Coronary artery (tissue), 2 donors: ENCODE measurements around the gene UPB1.

Source experiments
- DNase-seq: peaks from one replicate; pipeline ENCODE4 v3.0.0-alpha.2; 2017; ENCODE audit warnings: low spot score
- H3K27ac ChIP-seq, 2 donors: fragments of 200-600 bp; sonication (generic); one replicate each; pipeline ENCODE4 v1.5.1; 2016 to 2019
- H3K4me3 ChIP-seq: fragments of 200-600 bp; sonication (generic); 2 replicates; pipeline ENCODE4 v1.5.1; 2016; ENCODE audit warnings: mild to moderate bottlenecking, moderate library complexity
- TF ChIP-seq, protein P1 (sequence below): fragments of 200-600 bp; sonication (generic); IDR thresholded peaks from one replicate; pipeline ENCODE4 v1.5.1; 2019; ENCODE audit warnings: antibody characterized with exemption

The UPB1 gene

DNA sequence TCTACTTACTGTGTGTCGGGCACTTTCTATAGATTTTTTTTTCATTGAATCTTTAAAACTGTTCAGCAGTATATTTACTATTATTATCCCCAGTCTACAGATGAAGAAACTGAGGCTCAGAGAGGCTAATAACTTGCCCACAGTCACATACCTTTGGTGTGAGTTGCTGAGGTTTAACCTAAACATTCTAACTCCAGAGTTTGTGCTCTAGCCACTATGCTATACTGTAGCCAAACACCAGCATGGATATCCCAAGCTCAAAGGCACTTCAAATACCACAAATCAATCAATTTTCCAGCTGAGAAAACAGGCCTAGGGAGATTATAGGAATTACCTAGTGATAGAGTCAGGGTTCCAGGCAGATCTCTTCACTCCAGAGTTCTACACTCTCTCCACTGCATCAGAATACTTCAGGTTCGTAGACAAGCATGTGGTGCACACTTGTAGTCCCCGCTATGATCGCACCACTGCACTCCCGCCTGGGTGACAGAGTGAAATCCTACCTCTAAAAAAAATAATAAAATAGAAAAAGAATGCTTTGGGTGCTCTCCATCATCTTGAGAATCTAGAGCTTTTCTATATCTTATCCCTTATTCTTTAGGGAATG is 20.4 kb upstream of the UPB1 start:
- no peak for DNase-seq
- H3K4me3 ChIP-seq = no peak overlapping the region
- peak overlapping the region; percentile 48 to 79 for H3K27ac ChIP-seq
- TF ChIP-seq, protein P1, sequence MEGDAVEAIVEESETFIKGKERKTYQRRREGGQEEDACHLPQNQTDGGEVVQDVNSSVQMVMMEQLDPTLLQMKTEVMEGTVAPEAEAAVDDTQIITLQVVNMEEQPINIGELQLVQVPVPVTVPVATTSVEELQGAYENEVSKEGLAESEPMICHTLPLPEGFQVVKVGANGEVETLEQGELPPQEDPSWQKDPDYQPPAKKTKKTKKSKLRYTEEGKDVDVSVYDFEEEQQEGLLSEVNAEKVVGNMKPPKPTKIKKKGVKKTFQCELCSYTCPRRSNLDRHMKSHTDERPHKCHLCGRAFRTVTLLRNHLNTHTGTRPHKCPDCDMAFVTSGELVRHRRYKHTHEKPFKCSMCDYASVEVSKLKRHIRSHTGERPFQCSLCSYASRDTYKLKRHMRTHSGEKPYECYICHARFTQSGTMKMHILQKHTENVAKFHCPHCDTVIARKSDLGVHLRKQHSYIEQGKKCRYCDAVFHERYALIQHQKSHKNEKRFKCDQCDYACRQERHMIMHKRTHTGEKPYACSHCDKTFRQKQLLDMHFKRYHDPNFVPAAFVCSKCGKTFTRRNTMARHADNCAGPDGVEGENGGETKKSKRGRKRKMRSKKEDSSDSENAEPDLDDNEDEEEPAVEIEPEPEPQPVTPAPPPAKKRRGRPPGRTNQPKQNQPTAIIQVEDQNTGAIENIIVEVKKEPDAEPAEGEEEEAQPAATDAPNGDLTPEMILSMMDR = no peak

- no peak overlapping the region for H3K27ac ChIP-seq
- TF ChIP-seq, protein P1 = no peak
- no peak overlapping the region for H3K4me3 ChIP-seq
- DNase-seq = no peak
Measured at GRCh38 chr22:24481641-24482040, 13.5 kb upstream of the UPB1 start.

GRCh38 chr22:24482575-24482974 is 12.6 kb upstream of the UPB1 start:
- Histone ChIP-seq H3K27ac (no peak overlapping the region), H3K4me3 (no peak overlapping the region)
- no peak for DNase-seq
- TF ChIP-seq, protein P1 = no peak

DNA sequence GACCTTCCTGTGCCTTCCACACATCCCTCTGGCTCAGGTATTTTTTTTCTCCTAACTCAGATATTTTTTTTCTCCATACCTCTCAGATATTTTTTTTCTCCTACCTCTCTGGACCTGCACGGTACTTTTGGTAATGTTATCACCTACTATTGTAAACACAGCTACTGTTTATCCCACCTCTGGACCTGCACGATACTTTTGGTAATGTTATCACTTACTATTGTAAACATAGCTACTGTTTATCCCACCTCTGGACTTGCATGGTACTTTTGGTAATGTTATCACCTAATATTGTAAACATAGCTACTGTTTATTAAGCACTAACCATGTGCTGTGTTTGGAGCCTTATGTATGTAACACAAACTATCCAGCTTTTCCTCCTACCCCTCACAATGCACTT is 12.1 kb upstream of the UPB1 start:
- H3K4me3 ChIP-seq = no peak overlapping the region
- H3K27ac ChIP-seq = no peak overlapping the region
- TF ChIP-seq, protein P1 = no peak
- no peak for DNase-seq

DNA sequence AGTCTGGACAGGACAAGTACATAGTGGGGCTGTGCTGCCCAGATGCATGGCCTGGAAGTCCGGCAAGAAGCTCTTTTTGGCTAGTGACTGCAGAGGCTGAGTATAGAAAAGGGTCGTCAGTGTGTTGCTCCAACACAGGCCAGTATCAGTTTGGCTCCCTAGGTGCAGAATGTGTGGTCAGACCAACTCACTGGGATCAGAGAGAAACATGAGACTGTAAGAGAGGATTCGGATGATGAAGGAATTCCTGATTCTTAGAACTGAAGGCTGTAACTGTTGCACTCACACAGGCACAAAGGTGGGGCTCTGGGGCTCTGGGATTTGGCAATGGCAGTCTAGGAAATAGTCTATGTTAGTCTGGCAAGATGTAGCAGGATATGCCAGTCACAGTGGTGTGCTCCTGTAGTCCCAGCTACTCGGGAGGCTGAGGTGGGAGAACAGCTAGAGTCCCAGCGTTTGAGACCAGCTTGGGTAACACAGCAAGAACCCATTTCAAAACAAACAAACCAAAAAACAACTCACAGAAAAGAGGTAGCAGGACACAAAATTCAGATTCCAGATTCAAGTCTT is 11.1 kb upstream of the UPB1 start:
- Histone ChIP-seq H3K27ac (no peak overlapping the region), H3K4me3 (no peak overlapping the region)
- no peak for DNase-seq
- TF ChIP-seq, protein P1 = no peak

- no peak for DNase-seq
- Histone ChIP-seq H3K4me3 (no peak overlapping the region), H3K27ac (no peak overlapping the region)
- TF ChIP-seq, protein P1 = no peak
Measured at GRCh38 chr22:24485170-24485569, 10.0 kb upstream of the UPB1 start.

- Histone ChIP-seq H3K4me3 (no peak overlapping the region), H3K27ac (no peak overlapping the region)
- DNase-seq = no peak
- TF ChIP-seq, protein P1 = no peak
Measured at GRCh38 chr22:24485608-24486007, 9.5 kb upstream of the UPB1 start.
